Activated CD8-positive, alpha-beta T cell treated with anti-CD3 and anti-CD28 coated beads, Interleukin-2, amount 10 ng/mL, durations not matched to agents 7 days and 5 days (primary cell): ENCODE measurements around the gene IL21R. TPM values are rescaled to one million over a fixed set of nuclear protein-coding genes. Genes with fewer than 3 reads are reported as not detected.
A peak's percentile ranks its signal among the peaks of the same experiment; 100 is the strongest.

Experiments
- ATAC-seq: fragments of 150-1000 bp; cut with Tn5 transposase; one replicate; pipeline ENCODE4 v1.10.0; 2021; ENCODE audit warnings: moderate library complexity
- CTCF ChIA-PET: fragments of 350-600 bp; sonication (Branson Sonifier 250); formaldehyde crosslinking; loops from one replicate; lab custom pipeline; 2021; ENCODE audit warnings: antibody characterized with exemption; lab: Charles Lee
- POLR2A ChIA-PET: fragments of 350-600 bp; sonication (Branson Sonifier 250); formaldehyde crosslinking; loops from one replicate; lab custom pipeline; 2021; ENCODE audit warnings: antibody characterized with exemption; lab: Charles Lee
- DNase-seq: peaks from one replicate; pipeline ENCODE4 v3.0.0-alpha.2; 2020
- H3K27ac Mint-ChIP-seq: one replicate; pipeline ENCODE4 v1.8.0; 2021; ENCODE audit warnings: mild to moderate bottlenecking, mixed read lengths
- H3K27me3 Mint-ChIP-seq: one replicate; pipeline ENCODE4 v1.8.0; 2021; ENCODE audit warnings: low read depth, mixed read lengths
- H3K36me3 Mint-ChIP-seq: one replicate; pipeline ENCODE4 v1.8.0; 2021; ENCODE audit warnings: low read depth, mixed read lengths
- H3K4me1 Mint-ChIP-seq: one replicate; pipeline ENCODE4 v1.8.0; 2021; ENCODE audit warnings: low read depth, mixed read lengths
- H3K4me3 Mint-ChIP-seq: one replicate; pipeline ENCODE4 v1.8.0; 2021; ENCODE audit warnings: mild to moderate bottlenecking, mixed read lengths
- H3K9me3 Mint-ChIP-seq: one replicate; pipeline ENCODE4 v1.8.0; 2022; ENCODE audit warnings: mixed read lengths; ENCODE audit not compliant: insufficient read depth
- total RNA-seq, 2 experiments: library from RNA; stranded (reverse); gene quantifications; one replicate each; pipeline ENCODE4 v1.2.3, GENCODE V29; 2021

The IL21R gene
- total RNA-seq, 2 experiments from 2014 or later, result 23.5 to 24.2 TPM

GRCh38 chr16:27458987-27459688 is 57.2 kb downstream of the IL21R start:
- CTCF ChIA-PET, result interaction anchor here (1.0 to 3.2 kb wide), 7 partner anchors 9 to 279 kb away, joined by 3 to 18 read pairs (median 3); no protein-coding TSS in a partner anchor
- Mint-ChIP-seq H3K27me3 (no peaks in the 10 kb centered on the region), H3K4me3 (no peak overlapping the region), H3K36me3 (peaks cover 39% of the 10 kb centered on the region), H3K4me1 (peaks cover 65% of the 10 kb centered on the region), H3K27ac (peak overlapping the region; percentile 57), H3K9me3 (no peaks in the 10 kb centered on the region)
- ATAC-seq, result no peak
- POLR2A ChIA-PET, result interaction anchor here (0.7 to 0.9 kb wide), 3 partner anchors 71 to 278 kb away, joined by 3 read pairs; no protein-coding TSS in a partner anchor
- DNase-seq, result no peak

- no peaks in the 10 kb centered on the region for H3K27me3 Mint-ChIP-seq
- CTCF ChIA-PET, result interaction anchor here (0.9 to 3.2 kb wide), 6 partner anchors 9 to 281 kb away, joined by 3 to 18 read pairs (median 4); no protein-coding TSS in a partner anchor
- DNase-seq (no peak), ATAC-seq (no peak)
- peaks cover 70% of the 10 kb centered on the region for H3K4me1 Mint-ChIP-seq
- no peaks in the 10 kb centered on the region for H3K9me3 Mint-ChIP-seq
- POLR2A ChIA-PET, result interaction anchor here (0.8 to 0.9 kb wide), 2 partner anchors 144 to 225 kb away, joined by 3 read pairs; no protein-coding TSS in a partner anchor
- peaks cover 46% of the 10 kb centered on the region for H3K36me3 Mint-ChIP-seq
- H3K27ac Mint-ChIP-seq, result no peak overlapping the region
- H3K4me3 Mint-ChIP-seq, result no peak overlapping the region
These were observed 58.2 kb downstream of the IL21R start for GRCh38 chr16:27460213-27460612.

GRCh38 chr16:27460663-27461482 is 58.9 kb downstream of the IL21R start:
- Mint-ChIP-seq H3K27me3 (no peaks in the 10 kb centered on the region), H3K4me1 (peaks cover 68% of the 10 kb centered on the region), H3K36me3 (peaks cover 51% of the 10 kb centered on the region), H3K9me3 (no peaks in the 10 kb centered on the region), H3K27ac (no peak overlapping the region), H3K4me3 (no peak overlapping the region)
- no peak for ATAC-seq
- DNase-seq, result no peak
- CTCF ChIA-PET, result interaction anchor here (3.0 to 3.2 kb wide), 2 partner anchors 226 to 281 kb away, joined by 16 to 18 read pairs; no protein-coding TSS in a partner anchor
- POLR2A ChIA-PET, result no interaction called here

- ChIA-PET CTCF (interaction anchor here (1.5 to 3.3 kb wide), 3 partner anchors 11 to 282 kb away, joined by 4 to 18 read pairs (median 6); no protein-coding TSS in a partner anchor), POLR2A (interaction anchor here (3.6 kb wide), 1 partner anchor 11 kb away, joined by 21 read pairs; no protein-coding TSS in a partner anchor)
- H3K27ac Mint-ChIP-seq, result peak overlapping the region; percentile 34
- no peak overlapping the region for H3K4me3 Mint-ChIP-seq
- H3K4me1 Mint-ChIP-seq, result peaks cover 61% of the 10 kb centered on the region
- no peak for ATAC-seq
- no peaks in the 10 kb centered on the region for H3K9me3 Mint-ChIP-seq
- H3K36me3 Mint-ChIP-seq, result peaks cover 58% of the 10 kb centered on the region
- no peak for DNase-seq
- H3K27me3 Mint-ChIP-seq, result no peaks in the 10 kb centered on the region
These were observed 59.7 kb downstream of the IL21R start for GRCh38 chr16:27461483-27462171.

GRCh38 chr16:27462200-27462845 is 60.3 kb downstream of the IL21R start:
- no peak for DNase-seq
- no peak for ATAC-seq
- H3K27ac Mint-ChIP-seq, result peak overlapping the region; percentile 52
- CTCF ChIA-PET, result interaction anchor here (1.5 to 3.3 kb wide), 4 partner anchors 12 to 283 kb away, joined by 4 to 18 read pairs (median 10); no protein-coding TSS in a partner anchor
- H3K4me3 Mint-ChIP-seq, result no peak overlapping the region
- no peaks in the 10 kb centered on the region for H3K27me3 Mint-ChIP-seq
- H3K4me1 Mint-ChIP-seq, result peaks cover 54% of the 10 kb centered on the region
- H3K9me3 Mint-ChIP-seq, result no peaks in the 10 kb centered on the region
- POLR2A ChIA-PET, result interaction anchor here (2.4 to 3.6 kb wide), 2 partner anchors 11 to 96 kb away, joined by 6 to 21 read pairs; no protein-coding TSS in a partner anchor
- H3K36me3 Mint-ChIP-seq, result peaks cover 65% of the 10 kb centered on the region

GRCh38 chr16:27462846-27463682 is 61.1 kb downstream of the IL21R start:
- Mint-ChIP-seq H3K4me3 (peak overlapping the region; percentile 64), H3K9me3 (no peaks in the 10 kb centered on the region), H3K27ac (peak overlapping the region; percentile 92), H3K36me3 (peaks cover 73% of the 10 kb centered on the region), H3K4me1 (peaks cover 52% of the 10 kb centered on the region), H3K27me3 (no peaks in the 10 kb centered on the region)
- CTCF ChIA-PET, result interaction anchor here (1.0 to 3.3 kb wide), 7 partner anchors 13 to 293 kb away, joined by 3 to 18 read pairs (median 4); no protein-coding TSS in a partner anchor
- ATAC-seq (no peak), DNase-seq (no peak)
- POLR2A ChIA-PET, result interaction anchor here (0.8 to 3.6 kb wide), 5 partner anchors 12 to 97 kb away, joined by 3 to 21 read pairs (median 5); no protein-coding TSS in a partner anchor

- H3K4me1 Mint-ChIP-seq, result peaks cover 52% of the 10 kb centered on the region
- H3K36me3 Mint-ChIP-seq, result peaks cover 77% of the 10 kb centered on the region
These were observed 62.0 kb downstream of the IL21R start for GRCh38 chr16:27463741-27464591.

GRCh38 chr16:27464626-27465482 is 62.9 kb downstream of the IL21R start:
- Mint-ChIP-seq H3K27ac (peak overlapping the region; percentile 92), H3K27me3 (no peaks in the 10 kb centered on the region), H3K9me3 (no peaks in the 10 kb centered on the region), H3K4me1 (peaks cover 47% of the 10 kb centered on the region), H3K36me3 (peaks cover 78% of the 10 kb centered on the region), H3K4me3 (peak overlapping the region; percentile 22)
- ATAC-seq (no peak), DNase-seq (no peak)
- ChIA-PET CTCF (interaction anchor here (0.8 to 3.3 kb wide), 5 partner anchors 58 to 230 kb away, joined by 3 to 18 read pairs (median 4); no protein-coding TSS in a partner anchor), POLR2A (interaction anchor here (0.7 to 3.6 kb wide), 7 partner anchors 14 to 99 kb away, joined by 3 to 21 read pairs (median 4); partner anchors contain the start of genes GTF3C1 and KATNIP)

More at GRCh38 chr16:27463741-27464591, 62.0 kb downstream of the IL21R start:
- no peaks in the 10 kb centered on the region for H3K9me3 Mint-ChIP-seq
- ATAC-seq (peak; percentile 86), DNase-seq (peak; percentile 86)
- H3K4me3 Mint-ChIP-seq, result peak overlapping the region; percentile 64
- H3K27ac Mint-ChIP-seq, result peak overlapping the region; percentile 92
- H3K27me3 Mint-ChIP-seq, result no peaks in the 10 kb centered on the region
- CTCF ChIA-PET, result interaction anchor here (0.8 to 3.3 kb wide), 6 partner anchors 57 to 294 kb away, joined by 3 to 18 read pairs (median 4); no protein-coding TSS in a partner anchor
- POLR2A ChIA-PET, result interaction anchor here (1.3 to 3.6 kb wide), 5 partner anchors 13 to 98 kb away, joined by 3 to 21 read pairs (median 5); partner anchors contain the start of genes GTF3C1 and KATNIP
